ENCODE data around the gene TECRL.

Gene TECRL

DNA sequence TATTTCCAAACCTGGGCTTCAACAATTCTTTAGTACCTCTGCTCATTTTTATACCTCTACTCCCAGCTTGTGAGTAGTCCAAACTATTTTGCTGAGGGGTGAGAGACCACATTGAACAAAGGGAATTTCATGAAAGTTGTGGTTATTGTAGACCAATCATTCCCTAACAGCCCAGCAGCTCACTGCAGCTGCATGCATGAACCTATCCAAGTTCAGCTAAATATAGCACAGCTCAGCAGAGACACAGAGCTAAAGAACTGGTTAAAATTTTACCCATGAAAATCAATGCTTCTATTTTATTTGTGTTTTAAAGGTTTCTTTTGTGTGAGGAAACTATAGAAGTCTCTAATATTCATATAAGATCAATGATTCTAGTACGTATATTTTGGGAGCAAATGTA, 82.7 kb downstream of the TECRL start:
- H3K4me3 ChIP-seq (ENCODE audit: low read depth, low read length) = no peak overlapping the region
- H3K27me3 ChIP-seq (replicated peaks) = no peaks in the 10 kb centered on the region
- TF ChIP-seq, protein P1, sequence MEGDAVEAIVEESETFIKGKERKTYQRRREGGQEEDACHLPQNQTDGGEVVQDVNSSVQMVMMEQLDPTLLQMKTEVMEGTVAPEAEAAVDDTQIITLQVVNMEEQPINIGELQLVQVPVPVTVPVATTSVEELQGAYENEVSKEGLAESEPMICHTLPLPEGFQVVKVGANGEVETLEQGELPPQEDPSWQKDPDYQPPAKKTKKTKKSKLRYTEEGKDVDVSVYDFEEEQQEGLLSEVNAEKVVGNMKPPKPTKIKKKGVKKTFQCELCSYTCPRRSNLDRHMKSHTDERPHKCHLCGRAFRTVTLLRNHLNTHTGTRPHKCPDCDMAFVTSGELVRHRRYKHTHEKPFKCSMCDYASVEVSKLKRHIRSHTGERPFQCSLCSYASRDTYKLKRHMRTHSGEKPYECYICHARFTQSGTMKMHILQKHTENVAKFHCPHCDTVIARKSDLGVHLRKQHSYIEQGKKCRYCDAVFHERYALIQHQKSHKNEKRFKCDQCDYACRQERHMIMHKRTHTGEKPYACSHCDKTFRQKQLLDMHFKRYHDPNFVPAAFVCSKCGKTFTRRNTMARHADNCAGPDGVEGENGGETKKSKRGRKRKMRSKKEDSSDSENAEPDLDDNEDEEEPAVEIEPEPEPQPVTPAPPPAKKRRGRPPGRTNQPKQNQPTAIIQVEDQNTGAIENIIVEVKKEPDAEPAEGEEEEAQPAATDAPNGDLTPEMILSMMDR (IDR thresholded peaks at IDR 0.05; ENCODE audit: low read depth, low read length, missing control alignments) = no peak
- H3K36me3 ChIP-seq (replicated peaks) = no peaks in the 10 kb centered on the region
- DNase-seq = no peak
- H3K27ac ChIP-seq = no peak overlapping the region
- in situ Hi-C loops (cut with HindIII; ENCODE audit: low pct_ligation_motif_present, low sequenced_read_pairs) = no loop called here

- Histone ChIP-seq H3K4me3 (ENCODE audit: low read depth, low read length) (no peak overlapping the region), H3K36me3 (replicated peaks) (no peaks in the 10 kb centered on the region), H3K27ac (no peak overlapping the region), H3K27me3 (replicated peaks) (no peaks in the 10 kb centered on the region)
- DNase-seq = no peak
- TF ChIP-seq, protein P1 (IDR thresholded peaks at IDR 0.05; ENCODE audit: low read depth, low read length, missing control alignments) = no peak
- in situ Hi-C loops (cut with HindIII; ENCODE audit: low pct_ligation_motif_present, low sequenced_read_pairs) = no loop called here
These were observed 103.0 kb downstream of the TECRL start for GRCh38 chr4:64306255-64306565.

GRCh38 chr4:64305565-64306254, 103.5 kb downstream of the TECRL start:
- Histone ChIP-seq H3K27ac (no peak overlapping the region), H3K4me3 (ENCODE audit: low read depth, low read length) (no peak overlapping the region), H3K27me3 (replicated peaks) (no peaks in the 10 kb centered on the region), H3K36me3 (replicated peaks) (no peaks in the 10 kb centered on the region)
- DNase-seq = no peak
- in situ Hi-C loops (cut with HindIII; ENCODE audit: low pct_ligation_motif_present, low sequenced_read_pairs) = no loop called here
- TF ChIP-seq, protein P1 (IDR thresholded peaks at IDR 0.05; ENCODE audit: low read depth, low read length, missing control alignments) = no peak

- TF ChIP-seq, protein P1 (IDR thresholded peaks at IDR 0.05; ENCODE audit: low read depth, low read length, missing control alignments) = no peak
- no peaks in the 10 kb centered on the region for H3K27me3 ChIP-seq (replicated peaks)
- H3K36me3 ChIP-seq (replicated peaks) = no peaks in the 10 kb centered on the region
- H3K4me3 ChIP-seq (ENCODE audit: low read depth, low read length) = no peak overlapping the region
- in situ Hi-C loops (cut with HindIII; ENCODE audit: low pct_ligation_motif_present, low sequenced_read_pairs) = no loop called here
- no peak overlapping the region for H3K27ac ChIP-seq
- DNase-seq = no peak
These were observed 136.8 kb downstream of the TECRL start for GRCh38 chr4:64272432-64272831.

- no peaks in the 10 kb centered on the region for H3K27me3 ChIP-seq (replicated peaks)
- in situ Hi-C loops (cut with HindIII; ENCODE audit: low pct_ligation_motif_present, low sequenced_read_pairs) = no loop called here
- no peak for DNase-seq
- TF ChIP-seq, protein P1 (IDR thresholded peaks at IDR 0.05; ENCODE audit: low read depth, low read length, missing control alignments) = no peak
- H3K27ac ChIP-seq = no peak overlapping the region
- no peak overlapping the region for H3K4me3 ChIP-seq (ENCODE audit: low read depth, low read length)
- no peaks in the 10 kb centered on the region for H3K36me3 ChIP-seq (replicated peaks)
These were observed 137.6 kb downstream of the TECRL start for GRCh38 chr4:64271601-64272081.

GRCh38 chr4:64266669-64267068, 142.6 kb downstream of the TECRL start:
- in situ Hi-C loops (cut with HindIII; ENCODE audit: low pct_ligation_motif_present, low sequenced_read_pairs) = no loop called here
- TF ChIP-seq, protein P1 (IDR thresholded peaks at IDR 0.05; ENCODE audit: low read depth, low read length, missing control alignments) = no peak
- Histone ChIP-seq H3K27me3 (replicated peaks) (no peaks in the 10 kb centered on the region), H3K4me3 (ENCODE audit: low read depth, low read length) (no peak overlapping the region), H3K36me3 (replicated peaks) (no peaks in the 10 kb centered on the region), H3K27ac (no peak overlapping the region)
- no peak for DNase-seq
